Activated T-helper 2 cell treated with anti-CD3 and anti-CD28 coated beads, Interferon-gamma antibody, Interleukin-2, Interleukin-4, amounts not matched to agents 10 μg/mL and 5 μg/mL and 100 μg/mL, durations not matched to agents 14 hours and 24 hours and 36 hours (primary cell): Measurements from ENCODE around the gene COBL. TPM values are rescaled to one million over a fixed set of nuclear protein-coding genes. Genes with fewer than 3 reads are reported as not detected.
"Not testable (repeated sequence)": the region's sequence is repeated elsewhere in the genome, so short reads cannot be mapped to it uniquely, and the experiment has no call there.

ENCODE experiments used
- DNase-seq: peaks from one replicate; pipeline ENCODE4 v3.0.0; 2021; ENCODE audit warnings: low spot score
- H3K27ac Mint-ChIP-seq: one replicate; pipeline ENCODE4 v1.8.0; 2021; ENCODE audit warnings: mixed read lengths
- H3K27me3 Mint-ChIP-seq: one replicate; pipeline ENCODE4 v1.8.0; 2021; ENCODE audit warnings: low read depth, mixed read lengths
- H3K36me3 Mint-ChIP-seq: one replicate; pipeline ENCODE4 v1.8.0; 2021; ENCODE audit warnings: low read depth, mixed read lengths
- H3K4me1 Mint-ChIP-seq: one replicate; pipeline ENCODE4 v1.8.0; 2021; ENCODE audit warnings: low read depth, mixed read lengths
- H3K4me3 Mint-ChIP-seq: one replicate; pipeline ENCODE4 v1.8.0; 2021; ENCODE audit warnings: low read depth, mild to moderate bottlenecking, moderate library complexity, mixed read lengths
- H3K9me3 Mint-ChIP-seq: one replicate; pipeline ENCODE4 v1.8.0; 2021; ENCODE audit warnings: mixed read lengths
- intact Hi-C: fragments of 100-400 bp; cut with micrococcal nuclease; formaldehyde crosslinking; loops from one replicate; pipeline ENCODE4 v1.15.1; 2023
- total RNA-seq: library from RNA; stranded (reverse); gene quantifications from 2 replicates; pipeline ENCODE4 v1.2.3, GENCODE V29; 2022

Gene COBL
- total RNA-seq, 1 donor from 2014 or later = not detected

DNA sequence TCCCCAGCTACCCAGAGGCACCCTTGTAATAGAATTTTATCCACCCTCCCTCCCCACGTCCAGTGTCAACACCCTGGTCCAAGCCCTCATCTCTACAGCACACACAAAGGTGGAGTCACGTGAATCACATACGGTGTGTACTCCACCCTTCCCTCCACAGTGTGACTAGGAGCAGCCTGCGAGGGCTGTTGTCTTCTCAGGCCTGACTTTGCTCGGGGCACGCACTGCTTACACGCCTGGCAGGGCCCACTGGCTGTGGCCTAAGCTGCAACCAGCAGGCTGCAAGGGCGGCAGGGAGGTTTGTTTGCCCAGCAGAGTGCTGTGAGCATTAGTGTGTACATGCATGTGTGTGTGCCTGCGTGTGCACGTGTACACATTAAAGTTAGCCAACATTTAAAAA lies 93.7 kb downstream of the COBL start:
- no peak for DNase-seq
- Mint-ChIP-seq H3K4me1 (no peaks in the 10 kb centered on the region), H3K27me3 (no peaks in the 10 kb centered on the region), H3K27ac (no peak overlapping the region), H3K36me3 (no peaks in the 10 kb centered on the region), H3K9me3 (no peaks in the 10 kb centered on the region), H3K4me3 (no peak overlapping the region)
- intact Hi-C loops = no loop called here

- Mint-ChIP-seq H3K4me1 (no peaks in the 10 kb centered on the region), H3K27ac (no peak overlapping the region), H3K4me3 (no peak overlapping the region), H3K36me3 (no peaks in the 10 kb centered on the region), H3K9me3 (no peaks in the 10 kb centered on the region), H3K27me3 (no peaks in the 10 kb centered on the region)
- no peak for DNase-seq
- intact Hi-C loops = no loop called here
Observed at GRCh38 chr7:51220226-51220625, 96.4 kb downstream of the COBL start.

- Mint-ChIP-seq H3K27ac (no peak overlapping the region), H3K36me3 (no peaks in the 10 kb centered on the region), H3K4me1 (no peaks in the 10 kb centered on the region), H3K27me3 (no peaks in the 10 kb centered on the region), H3K4me3 (no peak overlapping the region), H3K9me3 (no peaks in the 10 kb centered on the region)
- intact Hi-C loops = no loop called here
- no peak for DNase-seq
Observed at GRCh38 chr7:51219261-51219988, 97.2 kb downstream of the COBL start.

DNA sequence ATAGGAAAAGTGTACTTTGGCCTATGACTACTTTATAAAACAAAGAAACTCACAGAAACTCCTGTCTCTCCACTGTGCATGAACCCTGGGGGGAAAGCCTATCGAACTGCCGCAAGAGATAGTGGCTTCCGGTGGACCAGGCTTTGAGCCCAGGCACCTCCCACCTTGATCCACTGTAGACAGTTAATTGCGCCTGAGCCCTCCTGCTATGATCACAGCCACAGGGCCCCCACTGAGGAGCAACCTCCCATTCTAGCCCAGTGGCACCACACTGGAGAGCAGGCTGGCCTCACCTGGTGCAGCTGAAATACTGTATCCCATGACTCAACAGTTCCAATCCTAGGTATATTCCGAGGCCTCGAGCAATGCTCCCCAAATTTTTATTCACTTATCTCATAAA lies 98.8 kb downstream of the COBL start:
- intact Hi-C loops = no loop called here
- no peak overlapping the region for H3K27ac Mint-ChIP-seq
- H3K4me3 Mint-ChIP-seq = no peak overlapping the region
- DNase-seq = no peak
- H3K36me3 Mint-ChIP-seq = no peaks in the 10 kb centered on the region
- H3K9me3 Mint-ChIP-seq = no peaks in the 10 kb centered on the region
- no peaks in the 10 kb centered on the region for H3K4me1 Mint-ChIP-seq
- H3K27me3 Mint-ChIP-seq = no peaks in the 10 kb centered on the region

DNA sequence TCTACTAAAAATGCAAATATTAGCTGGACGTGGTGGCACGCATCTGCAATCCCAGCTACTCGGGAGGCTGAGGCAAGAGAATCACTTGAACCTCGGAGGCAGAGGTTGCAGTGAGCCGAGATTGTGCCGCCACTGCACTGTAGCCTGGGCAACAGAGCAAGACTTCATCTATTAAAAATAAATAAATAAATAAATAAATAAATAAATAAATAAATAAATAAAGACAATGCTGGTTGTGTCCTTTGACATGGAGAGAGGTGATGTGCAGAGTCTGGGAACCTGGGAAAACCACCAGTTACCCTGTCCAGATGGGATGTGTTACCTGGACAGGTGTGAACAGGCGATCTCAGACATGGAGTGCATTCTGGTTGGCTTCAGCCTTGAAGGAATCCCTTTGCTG lies 102.5 kb downstream of the COBL start:
- Mint-ChIP-seq H3K27ac (no peak overlapping the region), H3K4me1 (peaks cover 3% of the 10 kb centered on the region)
- DNase-seq = no peak

DNA sequence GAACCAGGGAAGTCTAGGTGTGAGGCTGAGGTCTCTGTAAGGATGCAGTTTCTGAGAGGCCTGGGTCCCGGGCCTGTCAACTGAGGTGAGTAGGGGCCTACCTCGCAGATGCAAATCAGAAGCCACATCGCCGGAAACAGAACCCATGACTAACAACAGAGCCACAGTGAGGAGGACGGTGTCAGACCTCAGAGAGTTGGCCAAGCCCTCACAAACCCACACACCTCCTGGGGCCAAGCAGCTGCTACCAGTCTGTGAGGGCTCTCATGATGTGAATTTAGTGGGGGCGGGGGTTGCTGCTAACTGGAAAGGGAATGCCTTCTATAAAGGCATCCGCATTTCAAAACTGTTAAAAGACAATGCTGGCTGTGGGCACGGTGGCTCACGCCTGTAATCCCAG lies 103.0 kb downstream of the COBL start:
- intact Hi-C loops = no loop called here
- peaks cover 4% of the 10 kb centered on the region for H3K4me1 Mint-ChIP-seq
- H3K9me3 Mint-ChIP-seq = no peaks in the 10 kb centered on the region
- no peak overlapping the region for H3K4me3 Mint-ChIP-seq
- no peak overlapping the region for H3K27ac Mint-ChIP-seq
- no peaks in the 10 kb centered on the region for H3K27me3 Mint-ChIP-seq
- no peaks in the 10 kb centered on the region for H3K36me3 Mint-ChIP-seq
- no peak for DNase-seq

More for the DNA sequence above, 102.5 kb downstream of the COBL start:
- no peaks in the 10 kb centered on the region for H3K27me3 Mint-ChIP-seq
- H3K36me3 Mint-ChIP-seq = no peaks in the 10 kb centered on the region
- no peak overlapping the region for H3K4me3 Mint-ChIP-seq
- intact Hi-C loops = no loop called here
- H3K9me3 Mint-ChIP-seq = no peaks in the 10 kb centered on the region

DNA sequence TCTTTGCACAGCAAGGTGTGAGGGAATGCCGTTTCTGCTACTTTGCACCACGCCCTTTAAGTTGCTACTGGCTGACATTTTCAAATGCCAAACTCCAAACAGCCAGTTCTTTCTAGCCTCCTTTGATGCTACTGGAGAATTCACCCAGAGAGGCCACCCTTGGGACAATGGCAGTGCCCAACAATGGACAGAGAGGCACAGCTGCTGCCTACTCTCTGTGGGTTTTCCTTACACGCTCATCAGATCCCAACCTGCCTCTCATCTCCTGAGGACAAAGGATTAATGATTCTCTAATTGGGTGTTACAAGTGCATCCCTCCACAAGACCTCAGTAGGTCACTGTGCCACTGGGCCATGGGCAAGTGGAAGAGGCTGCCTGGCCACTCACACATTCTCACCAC lies 105.8 kb downstream of the COBL start:
- H3K4me1 Mint-ChIP-seq = peaks cover 4% of the 10 kb centered on the region
- no peak for DNase-seq
- H3K27ac Mint-ChIP-seq = no peak overlapping the region
- intact Hi-C loops = no loop called here
- H3K27me3 Mint-ChIP-seq = no peaks in the 10 kb centered on the region
- H3K9me3 Mint-ChIP-seq = no peaks in the 10 kb centered on the region
- no peak overlapping the region for H3K4me3 Mint-ChIP-seq
- no peaks in the 10 kb centered on the region for H3K36me3 Mint-ChIP-seq

- intact Hi-C loops = no loop called here
- no peak overlapping the region for H3K4me3 Mint-ChIP-seq
- peaks cover 4% of the 10 kb centered on the region for H3K4me1 Mint-ChIP-seq
- no peak overlapping the region for H3K27ac Mint-ChIP-seq
- no peaks in the 10 kb centered on the region for H3K9me3 Mint-ChIP-seq
- no peaks in the 10 kb centered on the region for H3K36me3 Mint-ChIP-seq
- no peak for DNase-seq
- no peaks in the 10 kb centered on the region for H3K27me3 Mint-ChIP-seq
Observed at GRCh38 chr7:51209426-51209825, 107.2 kb downstream of the COBL start.

GRCh38 chr7:51208125-51208524 lies 108.5 kb downstream of the COBL start:
- intact Hi-C loops, H3K9me3 Mint-ChIP-seq, H3K27me3 Mint-ChIP-seq, H3K27ac Mint-ChIP-seq, H3K4me1 Mint-ChIP-seq, H3K36me3 Mint-ChIP-seq, H3K4me3 Mint-ChIP-seq, DNase-seq: not testable (repeated sequence)

GRCh38 chr7:51198654-51199053 lies 118.0 kb downstream of the COBL start:
- Mint-ChIP-seq H3K27me3 (peaks cover 20% of the 10 kb centered on the region), H3K4me3 (no peak overlapping the region), H3K27ac (no peak overlapping the region), H3K4me1 (no peaks in the 10 kb centered on the region), H3K36me3 (no peaks in the 10 kb centered on the region), H3K9me3 (no peaks in the 10 kb centered on the region)
- intact Hi-C loops = no loop called here
- DNase-seq = no peak

DNA sequence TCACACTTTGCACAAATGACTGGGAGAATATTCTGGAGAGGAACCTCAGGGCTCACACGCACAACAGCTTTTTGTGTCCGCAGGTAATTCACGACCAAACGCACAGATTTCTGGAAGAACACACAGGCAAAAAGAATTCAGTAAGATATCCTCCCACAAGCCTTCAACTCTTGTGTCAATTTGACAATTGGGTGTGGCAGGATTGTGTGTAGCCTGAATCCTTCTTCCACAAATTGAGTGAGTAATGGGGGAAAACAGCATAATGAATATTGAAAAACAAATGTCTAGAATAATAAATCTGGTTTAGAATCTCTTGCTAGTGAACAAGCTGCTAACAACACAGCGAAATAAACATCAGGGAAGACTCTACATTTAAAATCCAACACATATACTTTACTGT lies 125.6 kb downstream of the COBL start:
- Mint-ChIP-seq H3K4me3 (no peak overlapping the region), H3K27me3 (peaks cover 6% of the 10 kb centered on the region), H3K4me1 (no peaks in the 10 kb centered on the region), H3K36me3 (no peaks in the 10 kb centered on the region), H3K27ac (no peak overlapping the region), H3K9me3 (no peaks in the 10 kb centered on the region)
- intact Hi-C loops = no loop called here
- no peak for DNase-seq

GRCh38 chr7:51189777-51190176 lies 126.8 kb downstream of the COBL start:
- H3K27ac Mint-ChIP-seq = no peak overlapping the region
- no peaks in the 10 kb centered on the region for H3K4me1 Mint-ChIP-seq
- no peaks in the 10 kb centered on the region for H3K9me3 Mint-ChIP-seq
- intact Hi-C loops = no loop called here
- no peak for DNase-seq
- no peak overlapping the region for H3K4me3 Mint-ChIP-seq
- peaks cover 3% of the 10 kb centered on the region for H3K27me3 Mint-ChIP-seq
- no peaks in the 10 kb centered on the region for H3K36me3 Mint-ChIP-seq

DNA sequence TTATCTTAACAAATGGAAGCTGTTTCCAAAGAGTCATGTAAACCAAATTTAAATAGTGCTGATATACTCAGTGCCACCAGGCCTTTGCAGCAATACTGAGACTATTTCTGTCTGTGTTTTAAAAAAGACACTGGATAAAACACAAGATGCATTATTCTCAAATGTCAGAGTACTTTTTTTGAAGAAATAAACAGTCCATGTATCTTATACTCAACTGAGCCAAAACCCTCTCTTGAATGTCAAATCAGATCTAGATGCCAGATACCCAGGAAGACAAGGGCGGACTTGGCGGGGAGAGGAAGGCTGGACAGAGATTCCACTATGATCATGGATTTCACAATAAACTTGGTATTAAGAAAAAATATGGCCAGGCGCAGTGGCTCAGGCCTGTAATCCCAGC lies 127.6 kb downstream of the COBL start:
- Mint-ChIP-seq H3K4me1 (no peaks in the 10 kb centered on the region), H3K27me3 (no peaks in the 10 kb centered on the region), H3K36me3 (no peaks in the 10 kb centered on the region), H3K9me3 (no peaks in the 10 kb centered on the region), H3K4me3 (no peak overlapping the region), H3K27ac (no peak overlapping the region)
- intact Hi-C loops = no loop called here
- DNase-seq = no peak

DNA sequence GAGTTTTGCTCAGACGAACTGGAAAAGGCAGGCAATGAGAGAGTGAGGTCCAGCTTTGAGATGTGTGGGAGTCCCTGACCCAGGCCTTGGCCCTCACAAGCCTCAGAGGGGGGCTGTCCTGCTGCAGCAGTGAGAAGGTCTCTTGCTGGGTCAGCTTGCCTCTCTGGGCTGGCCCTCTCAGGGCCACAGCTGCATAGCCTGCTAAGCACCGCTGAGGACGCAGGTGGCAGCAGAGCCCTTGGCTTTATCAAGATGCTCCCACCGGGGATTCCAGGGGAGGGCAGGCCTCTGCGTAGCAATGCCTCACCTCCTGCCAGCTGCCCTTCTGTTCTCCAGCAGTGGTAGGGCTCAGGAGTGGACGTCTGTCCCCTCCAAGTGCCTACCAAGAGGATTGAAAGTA lies 128.7 kb downstream of the COBL start:
- Mint-ChIP-seq H3K36me3 (no peaks in the 10 kb centered on the region), H3K9me3 (no peaks in the 10 kb centered on the region), H3K4me3 (no peak overlapping the region), H3K27me3 (no peaks in the 10 kb centered on the region), H3K4me1 (no peaks in the 10 kb centered on the region), H3K27ac (no peak overlapping the region)
- intact Hi-C loops = no loop called here
- DNase-seq = no peak
